GM19328 (cell line): ENCODE measurements around the gene OR4D6.

Experiments used
- ATAC-seq: cut with Tn5 transposase; IDR thresholded peaks from one replicate; pipeline ENCODE4 v1.9.1; 2021; ENCODE audit warnings: mild to moderate bottlenecking, moderate library complexity; ENCODE audit not compliant: unreplicated experiment

Gene OR4D6

GRCh38 chr11:59503276-59503675, 46.5 kb downstream of the OR4D6 start, which contains the start of gene OR4D11:
OR4D11 (plus strand) TSS chr11:59503576; CDS start chr11:59503576, 0 bp downstream.
- ATAC-seq = no peak
